Spleen (tissue), 7 donors: ENCODE data around the gene KCNMB2.

Source experiments
- POLR2A ChIP-seq, 3 donors: fragments of 450-650 bp; IDR thresholded peaks; one replicate each; pipeline ENCODE4 v1.5.1; 2017; ENCODE audit warnings: antibody characterized with exemption in 3 of 3, mild to moderate bottlenecking in 1 of 3
- TF ChIP-seq, protein P1 (sequence below), 11 experiments: fragments of 200-600 bp in 7 of 11; fragments of 450-650 bp in 4 of 11; sonication (generic) in 4 of 11; IDR thresholded peaks in 8 of 11; conservative IDR thresholded peaks in 3 of 11; 1 replicate in 7 of 11; 2 replicates in 4 of 11; pipeline versions ENCODE4 v1.4.0 to v1.8.0; 2016 to 2021; ENCODE audit warnings: antibody characterized with exemption in 11 of 11, inconsistent platforms in 4 of 11, mild to moderate bottlenecking in 1 of 11
- donor health status: DM: no; HTN: no; CAD: no; lungs with moderate emphysema.
- donor health status: DM: no; HTN: no; CAD: no.
- donor health status: DM: no; HTN: no; CAD: no.

- TF ChIP-seq, protein P1, sequence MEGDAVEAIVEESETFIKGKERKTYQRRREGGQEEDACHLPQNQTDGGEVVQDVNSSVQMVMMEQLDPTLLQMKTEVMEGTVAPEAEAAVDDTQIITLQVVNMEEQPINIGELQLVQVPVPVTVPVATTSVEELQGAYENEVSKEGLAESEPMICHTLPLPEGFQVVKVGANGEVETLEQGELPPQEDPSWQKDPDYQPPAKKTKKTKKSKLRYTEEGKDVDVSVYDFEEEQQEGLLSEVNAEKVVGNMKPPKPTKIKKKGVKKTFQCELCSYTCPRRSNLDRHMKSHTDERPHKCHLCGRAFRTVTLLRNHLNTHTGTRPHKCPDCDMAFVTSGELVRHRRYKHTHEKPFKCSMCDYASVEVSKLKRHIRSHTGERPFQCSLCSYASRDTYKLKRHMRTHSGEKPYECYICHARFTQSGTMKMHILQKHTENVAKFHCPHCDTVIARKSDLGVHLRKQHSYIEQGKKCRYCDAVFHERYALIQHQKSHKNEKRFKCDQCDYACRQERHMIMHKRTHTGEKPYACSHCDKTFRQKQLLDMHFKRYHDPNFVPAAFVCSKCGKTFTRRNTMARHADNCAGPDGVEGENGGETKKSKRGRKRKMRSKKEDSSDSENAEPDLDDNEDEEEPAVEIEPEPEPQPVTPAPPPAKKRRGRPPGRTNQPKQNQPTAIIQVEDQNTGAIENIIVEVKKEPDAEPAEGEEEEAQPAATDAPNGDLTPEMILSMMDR (IDR thresholded peaks at IDR 0.05 in 8 of 11, conservative IDR thresholded peaks at IDR 0.05 in 3 of 11): no peak
- TF ChIP-seq POLR2A (IDR thresholded peaks at IDR 0.05): no peak
Observed at GRCh38 chr3:178835033-178835432, 298.8 kb downstream of the KCNMB2 start.
